Upper lobe of left lung (tissue), 4 donors: ENCODE data around the gene ASPHD1.
"Not testable (repeated sequence)": the region's sequence is repeated elsewhere in the genome, so short reads cannot be mapped to it uniquely, and the experiment has no call there.

ENCODE experiments used
- EP300 ChIP-seq, 4 donors: sonication (generic); formaldehyde crosslinking; IDR thresholded peaks; one replicate each; pipeline ENCODE4 v1.5.1; 2017; ENCODE audit warnings: antibody characterized with exemption in 4 of 4, control low read depth in 2 of 4
- POLR2A ChIP-seq, 4 donors: fragments of 450-650 bp; IDR thresholded peaks; one replicate each; pipeline ENCODE4 v1.5.1; 2016 to 2017; ENCODE audit warnings: antibody characterized with exemption in 4 of 4, mild to moderate bottlenecking in 2 of 4
- POLR2AphosphoS5 ChIP-seq, 2 donors: sonication (generic); formaldehyde crosslinking; IDR thresholded peaks; one replicate each; pipeline ENCODE4 v1.5.1; 2017; ENCODE audit warnings: antibody characterized with exemption in 2 of 2
- TF ChIP-seq, protein P1 (sequence below), 6 experiments: fragments of 450-650 bp in 4 of 6; fragments of 200-600 bp in 2 of 6; sonication (generic) in 2 of 6; IDR thresholded peaks; one replicate each; pipeline ENCODE4 v1.5.1; 2016 to 2019; ENCODE audit warnings: antibody characterized with exemption in 6 of 6

GRCh38 chr16:29889372-29889771, 10.9 kb upstream of the ASPHD1 start:
- TF ChIP-seq, protein P1, sequence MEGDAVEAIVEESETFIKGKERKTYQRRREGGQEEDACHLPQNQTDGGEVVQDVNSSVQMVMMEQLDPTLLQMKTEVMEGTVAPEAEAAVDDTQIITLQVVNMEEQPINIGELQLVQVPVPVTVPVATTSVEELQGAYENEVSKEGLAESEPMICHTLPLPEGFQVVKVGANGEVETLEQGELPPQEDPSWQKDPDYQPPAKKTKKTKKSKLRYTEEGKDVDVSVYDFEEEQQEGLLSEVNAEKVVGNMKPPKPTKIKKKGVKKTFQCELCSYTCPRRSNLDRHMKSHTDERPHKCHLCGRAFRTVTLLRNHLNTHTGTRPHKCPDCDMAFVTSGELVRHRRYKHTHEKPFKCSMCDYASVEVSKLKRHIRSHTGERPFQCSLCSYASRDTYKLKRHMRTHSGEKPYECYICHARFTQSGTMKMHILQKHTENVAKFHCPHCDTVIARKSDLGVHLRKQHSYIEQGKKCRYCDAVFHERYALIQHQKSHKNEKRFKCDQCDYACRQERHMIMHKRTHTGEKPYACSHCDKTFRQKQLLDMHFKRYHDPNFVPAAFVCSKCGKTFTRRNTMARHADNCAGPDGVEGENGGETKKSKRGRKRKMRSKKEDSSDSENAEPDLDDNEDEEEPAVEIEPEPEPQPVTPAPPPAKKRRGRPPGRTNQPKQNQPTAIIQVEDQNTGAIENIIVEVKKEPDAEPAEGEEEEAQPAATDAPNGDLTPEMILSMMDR (IDR thresholded peaks at IDR 0.05), result not testable (repeated sequence)
- TF ChIP-seq EP300, POLR2A, POLR2AphosphoS5 (IDR thresholded peaks at IDR 0.05): not testable (repeated sequence)
